IPS-15b (cell line): ENCODE measurements around the gene ABCC5.

Experiments
- H3K27me3 ChIP-seq: one replicate; pipeline ENCODE4 v1.6.1; 2013; ENCODE audit warnings: low read length; ENCODE audit not compliant: control insufficient read depth, insufficient read depth
- H3K36me3 ChIP-seq: one replicate; pipeline ENCODE4 v1.6.1; 2013; ENCODE audit warnings: low read length; ENCODE audit not compliant: control insufficient read depth, insufficient read depth
- H3K4me1 ChIP-seq: one replicate; pipeline ENCODE4 v1.6.1; 2013; ENCODE audit warnings: mild to moderate bottlenecking, low read length; ENCODE audit not compliant: control insufficient read depth, insufficient read depth
- H3K4me3 ChIP-seq: one replicate; pipeline ENCODE4 v1.5.1; 2013; ENCODE audit warnings: low read depth, low read length
- H3K9ac ChIP-seq: one replicate; pipeline ENCODE4 v1.6.1; 2013; ENCODE audit warnings: low read depth, mild to moderate bottlenecking, low read length
- H3K9me3 ChIP-seq: one replicate; pipeline ENCODE4 v1.6.1; 2013; ENCODE audit warnings: mild to moderate bottlenecking, low read length; ENCODE audit not compliant: control insufficient read depth, insufficient read depth

The ABCC5 gene

DNA sequence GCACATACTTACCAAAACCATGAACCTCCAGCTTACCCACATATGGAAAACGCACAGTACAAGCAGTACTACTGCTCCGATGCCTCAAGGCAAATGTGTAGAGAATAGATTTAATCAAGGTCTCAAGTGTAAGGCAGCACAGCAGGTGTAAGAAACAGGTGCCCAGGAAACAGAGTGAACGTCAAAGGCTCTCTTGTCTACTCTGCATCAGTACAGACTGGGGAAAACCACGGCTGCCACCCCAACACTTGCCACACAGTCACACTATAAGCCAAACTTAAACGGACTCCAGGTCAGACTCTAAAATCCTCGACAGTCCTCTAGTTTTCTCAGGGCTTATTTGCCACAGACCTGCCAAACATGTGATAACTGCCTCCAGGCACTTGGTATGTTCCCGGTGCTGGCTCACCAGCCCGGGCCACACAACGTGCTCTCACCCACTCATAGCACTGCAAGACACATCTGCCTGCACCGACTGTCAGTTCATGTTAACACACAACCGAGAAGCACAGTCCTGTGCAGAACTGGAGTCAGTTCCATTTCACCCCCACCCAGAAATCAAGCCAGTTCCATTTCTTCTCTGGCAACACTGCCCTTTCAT lies 30.6 kb downstream of the ABCC5 start:
- no peaks in the 10 kb centered on the region for H3K27me3 ChIP-seq
- peaks cover 13% of the 10 kb centered on the region for H3K4me1 ChIP-seq
- peaks cover 15% of the 10 kb centered on the region for H3K36me3 ChIP-seq
- no peak overlapping the region for H3K4me3 ChIP-seq
- no peaks in the 10 kb centered on the region for H3K9me3 ChIP-seq
- H3K9ac ChIP-seq, result no peak overlapping the region

GRCh38 chr3:183984749-183985729 lies 32.6 kb downstream of the ABCC5 start:
- peaks cover 19% of the 10 kb centered on the region for H3K36me3 ChIP-seq

DNA sequence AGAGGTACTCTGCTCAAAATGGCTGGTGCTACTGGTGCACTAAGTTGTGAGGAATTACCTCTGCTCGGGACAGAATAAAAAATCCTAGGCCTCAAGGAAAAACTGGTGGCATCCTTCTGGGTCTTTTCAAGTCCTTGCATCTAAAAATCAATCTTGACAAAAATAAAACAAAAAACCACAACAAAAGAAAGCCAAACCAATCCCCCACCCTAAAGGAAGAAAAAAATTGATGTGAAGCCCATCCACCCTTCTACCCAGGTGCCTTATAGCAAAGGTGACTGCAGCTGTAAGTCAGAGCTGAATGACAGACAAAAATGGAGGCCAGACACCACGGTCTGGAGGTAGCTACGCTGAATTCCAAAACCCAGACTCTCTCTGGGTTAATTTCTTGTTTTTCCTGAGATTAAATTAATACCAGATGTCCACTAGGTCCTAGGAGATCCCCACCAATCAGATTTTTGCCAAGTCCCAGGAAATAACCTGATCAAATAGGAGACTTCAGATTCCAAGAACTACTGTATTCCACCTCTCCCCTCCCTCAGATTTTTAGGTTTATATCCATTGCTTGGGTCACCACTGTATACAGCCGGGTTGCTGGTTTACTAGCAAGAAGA lies 33.5 kb downstream of the ABCC5 start:
- H3K27me3 ChIP-seq, result no peaks in the 10 kb centered on the region
- no peak overlapping the region for H3K4me3 ChIP-seq
- H3K4me1 ChIP-seq, result peaks cover 13% of the 10 kb centered on the region
- no peak overlapping the region for H3K9ac ChIP-seq
- peaks cover 19% of the 10 kb centered on the region for H3K36me3 ChIP-seq
- no peaks in the 10 kb centered on the region for H3K9me3 ChIP-seq

More at GRCh38 chr3:183984749-183985729, 32.6 kb downstream of the ABCC5 start:
- no peak overlapping the region for H3K9ac ChIP-seq
- peaks cover 13% of the 10 kb centered on the region for H3K4me1 ChIP-seq
- H3K4me3 ChIP-seq, result no peak overlapping the region
- no peaks in the 10 kb centered on the region for H3K27me3 ChIP-seq
- no peaks in the 10 kb centered on the region for H3K9me3 ChIP-seq

DNA sequence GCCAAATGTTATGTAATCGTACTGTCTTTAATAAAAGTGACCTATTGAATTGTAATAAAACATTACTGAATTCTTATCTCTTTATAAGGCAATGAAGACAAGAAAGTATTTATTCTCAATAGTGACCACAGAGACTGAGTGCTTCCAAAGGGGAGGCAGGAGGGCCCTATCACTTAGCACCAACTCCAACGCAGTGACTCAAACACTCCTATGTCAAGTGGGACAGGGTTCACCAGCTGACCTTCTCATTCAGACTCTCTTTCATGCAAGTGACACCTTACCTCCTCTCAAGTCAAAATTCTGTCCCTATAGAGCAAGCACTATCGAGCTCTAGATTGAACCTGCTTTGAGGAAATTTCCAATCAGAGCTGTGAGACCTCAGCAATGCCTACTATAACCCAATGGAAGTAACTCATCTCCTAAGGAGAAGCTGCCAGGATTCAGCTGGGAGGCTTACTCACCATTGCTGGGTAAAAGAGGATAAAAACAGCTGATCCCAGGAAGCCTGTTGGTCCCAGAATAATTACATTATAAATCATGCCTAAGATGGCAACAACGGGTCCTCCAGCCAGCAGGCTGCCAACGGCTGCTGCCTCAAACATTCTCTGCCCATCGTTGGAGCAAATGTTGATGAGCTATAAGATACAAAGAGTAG lies 35.6 kb downstream of the ABCC5 start:
- Histone ChIP-seq H3K4me1 (peaks cover 16% of the 10 kb centered on the region), H3K9me3 (no peaks in the 10 kb centered on the region), H3K36me3 (peaks cover 8% of the 10 kb centered on the region), H3K27me3 (no peaks in the 10 kb centered on the region), H3K9ac (no peak overlapping the region), H3K4me3 (no peak overlapping the region)

- Histone ChIP-seq H3K9ac (no peak overlapping the region), H3K27me3 (no peaks in the 10 kb centered on the region), H3K9me3 (no peaks in the 10 kb centered on the region), H3K4me1 (peaks cover 14% of the 10 kb centered on the region), H3K4me3 (no peak overlapping the region), H3K36me3 (peaks cover 7% of the 10 kb centered on the region)
These were observed 37.3 kb downstream of the ABCC5 start for GRCh38 chr3:183980403-183980802.

GRCh38 chr3:183975981-183976662 lies 41.6 kb downstream of the ABCC5 start:
- Histone ChIP-seq H3K9ac (no peak overlapping the region), H3K4me3 (no peak overlapping the region), H3K9me3 (no peaks in the 10 kb centered on the region), H3K36me3 (peaks cover 1% of the 10 kb centered on the region), H3K27me3 (no peaks in the 10 kb centered on the region), H3K4me1 (peaks cover 4% of the 10 kb centered on the region)

DNA sequence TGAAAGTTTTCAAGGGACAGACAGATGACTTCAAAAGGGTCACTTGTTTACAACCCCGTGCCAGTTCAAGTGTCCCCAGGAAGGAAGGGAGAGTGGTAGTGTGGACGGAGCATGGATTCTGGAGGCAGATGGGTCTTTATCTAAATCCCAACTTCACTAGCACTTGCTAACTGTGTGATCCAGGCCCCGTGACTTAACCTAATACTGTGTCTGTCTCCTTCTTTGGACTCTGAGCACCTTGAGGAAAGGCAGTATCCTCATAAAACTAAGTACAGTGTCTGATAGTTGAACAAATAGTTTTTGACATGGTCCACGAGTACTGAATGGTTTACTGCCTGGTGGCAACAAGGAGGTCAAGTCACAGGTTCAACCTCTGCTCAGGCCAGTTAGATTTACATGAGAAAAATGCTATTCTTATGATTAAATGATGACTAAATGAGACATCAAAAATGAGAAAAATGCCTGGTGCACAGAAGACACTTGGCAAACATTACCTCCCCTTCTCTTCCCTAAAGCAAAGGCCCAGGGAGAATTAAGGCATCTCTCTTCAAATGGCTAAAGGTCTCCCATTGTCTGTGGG lies 48.9 kb downstream of the ABCC5 start:
- no peak overlapping the region for H3K9ac ChIP-seq
- H3K4me1 ChIP-seq, result no peaks in the 10 kb centered on the region
- no peaks in the 10 kb centered on the region for H3K27me3 ChIP-seq
- no peaks in the 10 kb centered on the region for H3K9me3 ChIP-seq
- peaks cover 14% of the 10 kb centered on the region for H3K36me3 ChIP-seq
- H3K4me3 ChIP-seq, result no peak overlapping the region

- Histone ChIP-seq H3K4me1 (no peaks in the 10 kb centered on the region), H3K9ac (no peak overlapping the region), H3K4me3 (no peak overlapping the region), H3K36me3 (peaks cover 18% of the 10 kb centered on the region), H3K9me3 (no peaks in the 10 kb centered on the region), H3K27me3 (no peaks in the 10 kb centered on the region)
These were observed 50.0 kb downstream of the ABCC5 start for GRCh38 chr3:183967693-183968092.

DNA sequence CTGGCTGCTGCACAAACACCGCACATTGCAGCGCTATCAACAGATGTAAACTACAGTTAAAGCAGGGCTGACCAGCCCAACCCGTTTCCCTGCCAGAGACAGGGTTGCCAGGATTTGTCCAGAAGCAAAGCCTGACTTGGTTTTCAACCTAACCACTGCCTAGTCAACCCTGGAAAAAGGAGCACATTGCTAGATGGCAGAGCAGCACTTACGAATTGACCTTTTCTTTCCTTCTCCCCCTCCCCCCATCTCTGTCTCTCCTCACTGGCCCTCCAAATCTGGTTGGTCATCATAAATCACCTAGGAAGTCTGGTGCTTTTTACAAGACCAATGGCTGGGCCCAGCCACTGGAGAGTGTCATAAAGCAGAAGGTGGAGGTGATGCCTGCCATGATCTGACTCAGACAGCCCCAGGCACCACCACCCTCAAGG lies 51.3 kb downstream of the ABCC5 start:
- no peaks in the 10 kb centered on the region for H3K9me3 ChIP-seq
- no peaks in the 10 kb centered on the region for H3K4me1 ChIP-seq
- H3K36me3 ChIP-seq, result peaks cover 19% of the 10 kb centered on the region
- H3K9ac ChIP-seq, result no peak overlapping the region
- no peak overlapping the region for H3K4me3 ChIP-seq
- H3K27me3 ChIP-seq, result no peaks in the 10 kb centered on the region

GRCh38 chr3:183962807-183963206 lies 54.9 kb downstream of the ABCC5 start:
- no peaks in the 10 kb centered on the region for H3K27me3 ChIP-seq
- H3K4me1 ChIP-seq, result no peaks in the 10 kb centered on the region
- no peak overlapping the region for H3K4me3 ChIP-seq
- H3K9ac ChIP-seq, result no peak overlapping the region
- peaks cover 19% of the 10 kb centered on the region for H3K36me3 ChIP-seq
- H3K9me3 ChIP-seq, result no peaks in the 10 kb centered on the region

GRCh38 chr3:183959214-183959613 lies 58.5 kb downstream of the ABCC5 start:
- no peaks in the 10 kb centered on the region for H3K9me3 ChIP-seq
- H3K4me3 ChIP-seq, result no peak overlapping the region
- H3K36me3 ChIP-seq, result peaks cover 9% of the 10 kb centered on the region
- peaks cover 10% of the 10 kb centered on the region for H3K4me1 ChIP-seq
- H3K27me3 ChIP-seq, result no peaks in the 10 kb centered on the region
- H3K9ac ChIP-seq, result no peak overlapping the region
